GM21447 (cell line): ENCODE data around the gene NUP210.

Source experiments
- ATAC-seq: cut with Tn5 transposase; IDR thresholded peaks from one replicate; pipeline ENCODE4 v1.9.1; 2021; ENCODE audit not compliant: unreplicated experiment

The NUP210 gene

GRCh38 chr3:13377021-13377420, 43.1 kb downstream of the NUP210 start:
- ATAC-seq: no peak

- no peak for ATAC-seq
These were observed 44.0 kb downstream of the NUP210 start for GRCh38 chr3:13376091-13376490.

- no peak for ATAC-seq
These were observed 44.7 kb downstream of the NUP210 start for GRCh38 chr3:13375464-13375863.

DNA sequence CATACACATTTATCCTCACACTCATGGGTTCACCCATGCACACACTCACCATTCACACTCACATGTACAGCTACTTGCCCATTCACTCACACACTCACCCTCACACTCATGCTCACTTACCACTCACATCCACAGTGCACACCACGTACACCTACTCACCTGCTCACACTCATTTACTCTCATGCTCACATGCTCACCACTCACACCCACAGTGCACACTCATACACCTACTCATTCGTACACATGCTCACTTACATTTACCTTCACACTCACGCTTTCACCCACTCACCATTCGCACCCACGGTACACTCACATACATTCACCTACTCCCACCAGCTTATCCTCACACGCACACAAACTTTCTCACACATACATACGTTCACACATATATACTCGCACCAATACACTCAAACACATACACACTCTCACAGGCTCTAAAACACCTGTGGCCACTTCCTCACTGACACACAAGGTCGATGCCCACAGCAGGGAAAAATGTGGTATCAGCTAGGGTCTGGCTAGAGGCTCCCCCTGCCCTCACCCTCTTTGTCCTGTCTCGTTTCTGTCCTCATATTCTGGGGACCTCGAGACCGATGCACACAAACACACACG, 46.0 kb downstream of the NUP210 start:
- ATAC-seq: no peak

- no peak for ATAC-seq
These were observed 47.5 kb downstream of the NUP210 start for GRCh38 chr3:13372656-13373055.

GRCh38 chr3:13372126-13372525, 48.0 kb downstream of the NUP210 start:
- no peak for ATAC-seq

- ATAC-seq: no peak
These were observed 48.7 kb downstream of the NUP210 start for GRCh38 chr3:13371100-13372075.

GRCh38 chr3:13370609-13371008, 49.5 kb downstream of the NUP210 start:
- ATAC-seq: no peak

- ATAC-seq: no peak
These were observed 50.1 kb downstream of the NUP210 start for GRCh38 chr3:13370055-13370454.

DNA sequence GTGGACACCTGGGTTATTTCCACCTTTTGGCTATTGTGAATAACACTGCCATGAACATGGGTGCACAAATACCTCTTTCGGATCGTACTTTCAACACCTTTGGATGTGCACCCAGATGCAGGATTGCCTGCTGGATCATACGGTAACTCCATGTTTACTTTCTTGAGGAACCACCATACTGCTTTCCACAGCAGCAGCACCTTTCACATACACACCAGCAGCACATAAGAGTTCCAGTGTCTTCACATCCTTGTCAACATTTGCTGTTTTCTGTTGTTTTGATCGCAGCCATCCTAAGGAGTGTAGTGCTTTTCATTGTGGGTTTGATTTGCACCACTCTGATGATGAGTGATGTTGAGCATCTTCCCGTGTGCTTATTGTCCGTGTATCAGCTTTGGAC, 51.3 kb downstream of the NUP210 start:
- ATAC-seq: no peak

DNA sequence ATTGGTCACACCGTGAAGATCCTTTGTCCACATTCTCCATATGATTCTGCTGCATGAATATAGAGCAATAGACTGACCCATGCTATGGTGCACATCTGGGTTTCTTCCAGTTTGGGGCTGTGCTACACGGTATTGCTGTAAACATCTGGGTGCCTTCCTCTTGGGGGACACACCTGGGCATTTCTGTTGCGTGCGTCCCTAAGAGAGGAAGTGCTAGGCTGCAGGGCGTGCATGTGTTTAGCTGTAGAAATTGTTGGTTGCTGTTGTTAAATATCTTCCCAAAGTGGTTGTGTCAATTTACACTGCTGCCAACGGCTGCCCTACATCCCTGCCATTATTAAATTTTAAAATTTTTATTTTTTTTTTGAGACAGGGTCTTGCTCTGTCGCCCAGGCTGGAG, 52.4 kb downstream of the NUP210 start:
- ATAC-seq: no peak

DNA sequence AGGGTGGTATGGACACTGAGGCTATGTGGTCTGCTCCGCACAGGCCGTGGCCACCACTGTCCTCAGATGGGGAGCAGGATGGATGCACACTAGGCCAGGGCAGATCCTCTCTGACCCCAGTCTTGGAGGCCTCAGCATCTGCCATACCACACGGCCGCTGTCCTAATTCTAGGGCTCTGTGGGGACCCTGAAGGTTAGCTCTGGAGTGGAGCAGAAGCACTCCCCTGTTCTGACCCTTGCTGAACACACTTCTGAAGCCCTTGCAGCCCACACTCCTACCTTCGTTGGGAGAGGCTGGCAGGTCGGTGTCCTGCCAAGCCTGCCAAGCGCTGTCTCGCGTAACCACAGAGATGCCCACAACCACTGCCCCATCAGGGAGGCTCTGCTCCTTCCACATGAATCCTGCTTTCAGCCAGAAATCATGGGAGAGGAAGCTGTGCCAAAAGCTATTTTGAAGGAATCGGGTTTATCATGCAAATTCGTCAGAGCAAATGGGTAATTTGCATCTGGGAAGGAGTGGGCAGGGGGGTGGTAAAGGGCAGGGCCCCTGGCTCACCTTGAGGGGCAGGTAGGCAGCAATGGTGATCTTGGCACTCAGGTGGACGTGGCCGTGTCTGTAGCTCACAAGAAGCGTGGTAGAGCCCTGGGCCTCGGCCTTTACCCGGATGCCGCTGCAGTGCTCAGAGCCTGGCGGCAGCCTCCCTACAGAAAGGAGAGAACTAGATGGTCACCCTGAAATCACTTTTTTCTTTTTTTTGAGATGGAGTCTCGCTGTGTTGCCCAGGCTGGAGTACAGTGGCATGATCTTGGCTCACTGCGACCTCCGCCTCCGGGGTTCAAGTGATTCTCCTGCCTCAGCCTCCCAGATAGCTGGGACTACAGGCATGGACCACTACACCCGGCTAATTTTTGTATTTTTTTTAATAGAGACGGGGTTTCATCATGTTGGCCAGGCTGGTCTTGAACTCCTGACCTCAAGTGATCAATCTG, 54.4 kb downstream of the NUP210 start:
- no peak for ATAC-seq

GRCh38 chr3:13364602-13365271, 55.4 kb downstream of the NUP210 start:
- ATAC-seq: no peak

- ATAC-seq: no peak
These were observed 57.6 kb downstream of the NUP210 start for GRCh38 chr3:13362551-13362950.

DNA sequence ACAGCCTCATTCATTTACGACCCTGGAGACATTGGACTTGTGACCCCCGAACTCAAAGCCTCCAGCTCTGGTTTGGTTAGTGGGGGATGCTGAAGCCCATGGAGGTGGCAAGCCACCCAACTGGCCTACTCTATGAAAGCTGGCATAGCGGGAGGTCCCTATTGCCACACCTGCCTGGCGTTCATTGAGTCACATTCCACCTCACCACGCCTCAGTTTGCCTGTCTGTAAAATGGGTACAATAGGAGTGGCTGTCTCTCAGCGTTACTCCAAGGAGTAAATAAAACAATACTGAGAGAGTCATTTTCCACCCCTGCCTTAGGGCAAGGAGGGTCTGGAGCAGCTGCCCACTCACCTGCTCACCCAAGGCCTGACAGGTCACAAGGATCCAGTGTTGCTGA, 60.2 kb downstream of the NUP210 start:
- ATAC-seq: no peak

GRCh38 chr3:13358643-13359042, 61.5 kb downstream of the NUP210 start:
- ATAC-seq: no peak

DNA sequence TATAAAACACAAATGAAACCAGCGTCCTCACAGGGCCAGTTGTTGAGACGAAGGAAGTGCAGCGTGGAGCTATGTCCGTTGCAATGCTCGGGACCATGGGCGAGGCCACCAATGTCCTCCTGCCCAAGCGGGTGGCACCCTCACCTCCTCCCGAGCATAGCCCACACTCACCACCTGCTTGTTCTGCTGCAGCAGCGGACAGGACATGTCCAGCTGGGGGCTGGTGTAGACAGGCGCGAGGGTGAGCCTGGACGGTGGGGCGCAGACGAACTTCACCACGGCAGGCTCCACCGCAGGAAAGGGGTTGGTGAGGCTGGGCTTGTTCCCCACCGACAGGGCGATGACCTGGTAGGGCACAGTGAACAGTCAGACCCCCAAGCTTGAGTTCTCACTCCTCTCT, 62.1 kb downstream of the NUP210 start:
- no peak for ATAC-seq

DNA sequence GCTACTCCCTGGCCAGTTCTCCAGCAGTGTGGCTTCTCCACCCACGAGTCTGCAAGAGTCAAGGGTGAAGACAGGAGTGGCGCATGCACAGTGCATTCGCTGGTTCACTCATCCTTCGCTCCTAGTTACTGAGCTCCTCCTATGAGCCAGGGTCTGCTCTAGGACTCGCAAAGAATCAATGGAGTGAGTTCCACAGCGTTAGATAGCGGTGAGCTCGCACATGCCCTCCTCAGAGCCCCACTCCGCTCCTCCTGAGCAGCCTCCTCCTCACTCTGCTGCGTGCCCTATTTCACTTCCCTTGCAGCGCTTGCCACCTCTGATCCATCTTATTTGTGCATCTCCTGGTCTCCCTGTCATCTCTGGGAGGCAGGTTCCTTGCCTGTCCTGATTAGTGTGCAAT, 63.0 kb downstream of the NUP210 start:
- ATAC-seq: no peak

- no peak for ATAC-seq
These were observed 66.1 kb downstream of the NUP210 start for GRCh38 chr3:13353936-13354542.

- ATAC-seq: no peak
These were observed 66.6 kb downstream of the NUP210 start for GRCh38 chr3:13353506-13353905.
